ENCODE results near the gene DAGLA. TPM values are rescaled to one million over a fixed set of nuclear protein-coding genes. Genes with fewer than 3 reads are reported as not detected.

The DAGLA gene
- total RNA-seq, 1 donor from 2014 or later, result 4.8 TPM

DNA sequence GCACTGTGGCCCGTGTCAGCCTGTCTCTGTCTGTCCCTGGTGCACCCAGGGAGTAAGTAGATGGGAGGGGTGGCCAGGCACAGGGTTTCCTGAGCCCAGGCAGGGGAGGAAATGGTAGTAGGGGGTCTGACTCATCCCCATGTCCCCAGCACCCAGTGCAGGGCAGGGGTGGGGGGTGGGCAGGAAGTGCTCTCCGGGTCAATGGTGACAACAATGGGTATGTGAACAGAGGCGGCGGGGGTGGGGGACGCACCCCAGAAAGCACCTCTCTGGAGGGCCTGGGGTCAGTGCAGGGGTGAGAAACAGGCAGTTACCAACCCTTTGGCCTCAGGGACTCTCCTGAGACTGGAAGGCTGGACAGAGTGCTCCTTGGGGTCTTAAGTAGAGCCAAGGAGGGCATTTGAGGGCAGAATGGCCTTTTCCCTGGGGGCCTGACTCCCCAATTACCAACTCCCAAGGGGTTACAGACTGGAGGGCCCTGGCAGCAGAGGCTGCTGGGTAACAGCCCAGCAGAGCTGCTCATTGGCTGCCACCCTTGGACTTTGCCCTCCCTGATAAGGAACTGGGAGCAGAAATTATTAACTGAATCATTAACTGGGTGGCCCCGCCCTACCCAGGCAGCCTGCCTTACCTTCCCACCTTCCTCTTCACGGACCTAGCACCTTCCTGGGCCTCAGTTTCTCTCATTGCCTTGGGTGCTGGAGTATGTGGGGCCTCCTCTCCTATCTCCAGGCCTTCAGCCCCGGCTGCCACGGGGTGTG, 76.4 kb downstream of the DAGLA start:
- H3K4me3 Mint-ChIP-seq (ENCODE audit: unreplicated experiment), result no peak overlapping the region
- no peak overlapping the region for H3K27ac Mint-ChIP-seq (ENCODE audit: unreplicated experiment)
- DNase-seq (ENCODE audit: low spot score), result no peak
- TF ChIP-seq, protein P1, sequence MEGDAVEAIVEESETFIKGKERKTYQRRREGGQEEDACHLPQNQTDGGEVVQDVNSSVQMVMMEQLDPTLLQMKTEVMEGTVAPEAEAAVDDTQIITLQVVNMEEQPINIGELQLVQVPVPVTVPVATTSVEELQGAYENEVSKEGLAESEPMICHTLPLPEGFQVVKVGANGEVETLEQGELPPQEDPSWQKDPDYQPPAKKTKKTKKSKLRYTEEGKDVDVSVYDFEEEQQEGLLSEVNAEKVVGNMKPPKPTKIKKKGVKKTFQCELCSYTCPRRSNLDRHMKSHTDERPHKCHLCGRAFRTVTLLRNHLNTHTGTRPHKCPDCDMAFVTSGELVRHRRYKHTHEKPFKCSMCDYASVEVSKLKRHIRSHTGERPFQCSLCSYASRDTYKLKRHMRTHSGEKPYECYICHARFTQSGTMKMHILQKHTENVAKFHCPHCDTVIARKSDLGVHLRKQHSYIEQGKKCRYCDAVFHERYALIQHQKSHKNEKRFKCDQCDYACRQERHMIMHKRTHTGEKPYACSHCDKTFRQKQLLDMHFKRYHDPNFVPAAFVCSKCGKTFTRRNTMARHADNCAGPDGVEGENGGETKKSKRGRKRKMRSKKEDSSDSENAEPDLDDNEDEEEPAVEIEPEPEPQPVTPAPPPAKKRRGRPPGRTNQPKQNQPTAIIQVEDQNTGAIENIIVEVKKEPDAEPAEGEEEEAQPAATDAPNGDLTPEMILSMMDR (IDR thresholded peaks at IDR 0.05), result no peak
- H3K27me3 Mint-ChIP-seq (ENCODE audit: low read depth), result no peaks in the 10 kb centered on the region
- no peaks in the 10 kb centered on the region for H3K36me3 Mint-ChIP-seq (ENCODE audit: low read depth)
- H3K4me1 Mint-ChIP-seq (ENCODE audit: low read depth), result peaks cover 12% of the 10 kb centered on the region
- no peaks in the 10 kb centered on the region for H3K9me3 Mint-ChIP-seq (ENCODE audit: low read depth)

DNA sequence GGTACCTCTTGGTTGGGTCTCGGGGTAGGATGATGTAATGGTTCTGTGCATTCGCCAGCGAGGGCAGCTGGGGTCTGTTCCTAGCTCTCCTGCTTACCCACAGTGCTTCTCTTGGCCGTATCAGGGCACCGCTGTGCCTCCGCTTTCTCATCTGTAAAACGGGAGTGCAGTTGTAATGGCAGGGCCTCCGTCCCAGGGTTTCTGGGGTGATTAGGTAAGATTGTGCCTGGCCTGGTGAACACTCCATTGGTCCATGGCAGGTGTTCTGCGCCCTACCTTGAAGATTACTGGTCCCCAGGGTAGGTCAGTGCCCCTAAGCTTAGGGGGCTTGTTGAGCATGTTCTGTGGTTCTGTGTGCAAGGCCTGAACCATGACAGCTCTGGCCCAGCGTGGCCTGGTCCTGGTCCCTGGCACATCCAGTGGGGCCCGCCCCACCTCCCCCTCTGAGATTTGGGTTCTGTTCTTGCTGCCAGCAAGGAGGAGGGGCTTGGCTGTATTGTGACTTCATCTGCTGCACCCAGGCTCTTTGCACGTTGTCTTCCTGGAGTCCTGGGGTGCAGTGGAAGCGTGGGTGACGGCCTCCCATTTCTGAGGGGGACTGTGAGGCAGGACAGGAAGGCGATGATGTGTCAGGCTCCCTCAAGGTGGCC, 77.1 kb downstream of the DAGLA start:
- no peak for DNase-seq (ENCODE audit: low spot score)
- Mint-ChIP-seq H3K27me3 (ENCODE audit: low read depth) (no peaks in the 10 kb centered on the region), H3K4me3 (ENCODE audit: unreplicated experiment) (no peak overlapping the region), H3K4me1 (ENCODE audit: low read depth) (peaks cover 12% of the 10 kb centered on the region), H3K27ac (ENCODE audit: unreplicated experiment) (no peak overlapping the region), H3K9me3 (ENCODE audit: low read depth) (no peaks in the 10 kb centered on the region), H3K36me3 (ENCODE audit: low read depth) (no peaks in the 10 kb centered on the region)
- TF ChIP-seq, protein P1 (IDR thresholded peaks at IDR 0.05), result no peak

DNA sequence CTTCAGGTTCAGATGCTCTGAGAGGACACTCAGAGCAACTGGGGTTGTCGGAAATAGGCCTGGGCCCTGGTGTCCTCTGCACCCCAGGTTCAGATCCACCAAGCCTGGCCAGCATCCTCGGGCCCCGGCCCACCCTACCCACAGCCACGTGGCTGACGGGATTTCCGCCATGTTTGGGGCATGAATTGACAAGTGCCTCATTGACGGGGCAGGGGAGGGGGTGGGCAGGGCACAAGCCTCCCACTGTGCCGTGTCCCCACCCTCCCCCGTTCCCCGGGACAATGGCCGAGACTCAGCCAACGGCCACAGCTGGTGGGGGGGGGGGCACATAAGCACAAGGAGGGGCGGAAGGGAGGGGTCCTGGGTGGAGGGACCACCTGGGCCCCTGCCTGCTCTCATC, 80.8 kb downstream of the DAGLA start:
- H3K36me3 Mint-ChIP-seq (ENCODE audit: low read depth), result no peaks in the 10 kb centered on the region
- H3K4me1 Mint-ChIP-seq (ENCODE audit: low read depth), result peaks cover 7% of the 10 kb centered on the region
- no peak overlapping the region for H3K4me3 Mint-ChIP-seq (ENCODE audit: unreplicated experiment)
- TF ChIP-seq, protein P1 (IDR thresholded peaks at IDR 0.05), result no peak
- no peaks in the 10 kb centered on the region for H3K9me3 Mint-ChIP-seq (ENCODE audit: low read depth)
- H3K27me3 Mint-ChIP-seq (ENCODE audit: low read depth), result no peaks in the 10 kb centered on the region
- no peak overlapping the region for H3K27ac Mint-ChIP-seq (ENCODE audit: unreplicated experiment)
- DNase-seq (ENCODE audit: low spot score), result no peak

DNA sequence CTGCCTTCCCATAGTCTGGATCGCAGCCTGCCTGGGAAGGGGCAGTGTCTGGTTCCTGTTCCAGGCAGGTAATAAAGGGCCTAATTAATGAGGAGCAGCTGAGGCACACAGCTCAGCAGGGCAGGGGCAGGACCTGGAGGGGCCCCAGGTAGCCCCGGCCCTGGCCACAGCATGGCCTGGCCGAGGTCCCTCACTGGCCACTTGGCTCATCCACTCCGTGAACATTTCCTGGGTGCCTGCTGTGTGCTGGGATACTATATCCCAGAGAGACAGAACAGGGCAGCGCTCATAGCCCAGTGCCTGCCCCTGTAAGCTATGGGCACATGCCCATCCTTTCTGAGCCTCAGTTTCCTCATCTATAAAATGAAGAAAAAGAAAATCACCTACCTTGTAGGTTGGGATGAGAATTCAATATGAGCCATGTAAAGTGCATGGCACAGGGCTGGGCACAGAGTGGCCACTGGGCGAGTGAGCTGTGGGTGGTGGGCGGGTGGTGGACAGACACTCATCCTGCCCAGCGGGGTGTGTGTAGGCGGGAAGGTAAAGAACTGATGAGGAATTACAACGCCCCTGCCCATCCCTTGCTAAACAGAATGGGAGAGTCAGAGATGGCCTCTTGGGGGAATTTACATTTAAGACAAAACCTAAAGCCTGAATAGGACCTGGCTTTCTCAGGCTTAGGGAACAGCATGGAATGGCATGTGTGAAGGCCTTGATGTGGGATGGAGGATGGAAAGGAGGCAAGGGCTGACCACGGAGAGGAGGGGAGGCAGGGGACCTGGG, 81.4 kb downstream of the DAGLA start:
- H3K4me3 Mint-ChIP-seq (ENCODE audit: unreplicated experiment), result no peak overlapping the region
- H3K9me3 Mint-ChIP-seq (ENCODE audit: low read depth), result no peaks in the 10 kb centered on the region
- no peak for DNase-seq (ENCODE audit: low spot score)
- no peak overlapping the region for H3K27ac Mint-ChIP-seq (ENCODE audit: unreplicated experiment)
- TF ChIP-seq, protein P1 (IDR thresholded peaks at IDR 0.05), result no peak
- H3K4me1 Mint-ChIP-seq (ENCODE audit: low read depth), result peaks cover under 1% of the 10 kb centered on the region
- no peaks in the 10 kb centered on the region for H3K27me3 Mint-ChIP-seq (ENCODE audit: low read depth)
- no peaks in the 10 kb centered on the region for H3K36me3 Mint-ChIP-seq (ENCODE audit: low read depth)

DNA sequence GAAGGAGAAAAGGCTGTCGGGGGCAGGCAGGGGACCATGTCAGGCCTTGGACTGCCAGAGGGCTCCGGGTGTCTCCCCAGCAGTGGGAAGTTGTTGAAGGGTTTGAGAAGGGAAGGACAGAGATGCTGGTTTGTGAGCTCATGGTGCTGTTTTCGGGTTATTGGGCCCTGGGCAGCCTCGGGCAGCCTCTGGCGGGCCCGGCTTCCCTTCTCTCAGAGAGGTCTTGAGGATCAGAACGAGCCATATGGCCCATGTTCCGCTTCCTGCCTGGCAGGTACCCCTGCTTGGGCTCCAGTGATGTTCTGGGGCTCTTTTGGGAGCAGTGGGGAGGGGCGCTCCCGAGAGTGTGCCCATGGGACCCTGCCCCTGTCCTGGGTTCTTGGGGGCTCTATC, 82.0 kb downstream of the DAGLA start:
- no peak overlapping the region for H3K4me3 Mint-ChIP-seq (ENCODE audit: unreplicated experiment)
- H3K36me3 Mint-ChIP-seq (ENCODE audit: low read depth), result no peaks in the 10 kb centered on the region

More for the DNA sequence above, 82.0 kb downstream of the DAGLA start:
- Mint-ChIP-seq H3K4me1 (ENCODE audit: low read depth) (no peaks in the 10 kb centered on the region), H3K27ac (ENCODE audit: unreplicated experiment) (no peak overlapping the region), H3K9me3 (ENCODE audit: low read depth) (no peaks in the 10 kb centered on the region), H3K27me3 (ENCODE audit: low read depth) (no peaks in the 10 kb centered on the region)
- TF ChIP-seq, protein P1 (IDR thresholded peaks at IDR 0.05), result no peak
- DNase-seq (ENCODE audit: low spot score), result no peak
